NCI-H1092 (cell line): ENCODE data around the gene PDZD2.
"Not testable (repeated sequence)": the region's sequence is repeated elsewhere in the genome, so short reads cannot be mapped to it uniquely, and the experiment has no call there.

Experiments used
- DNase-seq: peaks from one replicate; lab custom pipeline; 2025; lab: John Stamatoyannopoulos, UW

PDZD2 gene

GRCh38 chr5:32043105-32043504 is 404.2 kb downstream of the PDZD2 start:
- DNase-seq: no peak

GRCh38 chr5:32044434-32044833 is 405.5 kb downstream of the PDZD2 start:
- DNase-seq: no peak

GRCh38 chr5:32044939-32045338 is 406.0 kb downstream of the PDZD2 start:
- no peak for DNase-seq

- DNase-seq: no peak
Observed at GRCh38 chr5:32047056-32047455, 408.1 kb downstream of the PDZD2 start.

GRCh38 chr5:32051796-32052195 is 412.9 kb downstream of the PDZD2 start:
- no peak for DNase-seq

GRCh38 chr5:32055891-32056866 is 417.2 kb downstream of the PDZD2 start:
- no peak for DNase-seq

GRCh38 chr5:32057187-32058096 is 418.5 kb downstream of the PDZD2 start:
- no peak for DNase-seq

- no peak for DNase-seq
Observed at GRCh38 chr5:32058101-32058500, 419.2 kb downstream of the PDZD2 start.

- no peak for DNase-seq
Observed at GRCh38 chr5:32058997-32059396, 420.1 kb downstream of the PDZD2 start.

GRCh38 chr5:32059761-32060530 is 421.0 kb downstream of the PDZD2 start:
- DNase-seq: no peak

GRCh38 chr5:32061236-32061635 is 422.3 kb downstream of the PDZD2 start:
- no peak for DNase-seq

GRCh38 chr5:32066448-32066847 is 427.5 kb downstream of the PDZD2 start:
- no peak for DNase-seq

- DNase-seq: no peak
Observed at GRCh38 chr5:32067774-32068470, 429.0 kb downstream of the PDZD2 start.

- DNase-seq: no peak
Observed at GRCh38 chr5:32068561-32068960, 429.6 kb downstream of the PDZD2 start.

- no peak for DNase-seq
Observed at GRCh38 chr5:32069396-32069795, 430.5 kb downstream of the PDZD2 start.

- no peak for DNase-seq
Observed at GRCh38 chr5:32071351-32071944, 432.5 kb downstream of the PDZD2 start.

GRCh38 chr5:32072054-32072453 is 433.1 kb downstream of the PDZD2 start:
- DNase-seq: no peak

- DNase-seq: no peak
Observed at GRCh38 chr5:32074401-32074800, 435.5 kb downstream of the PDZD2 start.

- DNase-seq: no peak
Observed at GRCh38 chr5:32076699-32077695, 438.1 kb downstream of the PDZD2 start.

- not testable (repeated sequence) for DNase-seq
Observed at GRCh38 chr5:32078855-32079254, 439.9 kb downstream of the PDZD2 start.
